H9 (cell line): Measurements from ENCODE around the gene CST6. TPM values are rescaled to one million over a fixed set of nuclear protein-coding genes. Genes with fewer than 3 reads are reported as not detected.

ENCODE experiments used
- DNase-seq: peaks from one replicate; pipeline ENCODE4 v3.0.0-alpha.2; 2017
- H2AFZ ChIP-seq: one replicate; pipeline ENCODE4 v1.6.1; 2013; ENCODE audit warnings: mild to moderate bottlenecking, low read length, control low read depth, moderate library complexity
- H2AK5ac ChIP-seq: 2 replicates; pipeline ENCODE4 v1.6.1; 2013; ENCODE audit warnings: low read length, control low read depth, mixed read lengths; ENCODE audit not compliant: insufficient read length
- H2BK120ac ChIP-seq: one replicate; pipeline ENCODE4 v1.6.1; 2013; ENCODE audit warnings: low read depth, mild to moderate bottlenecking, low read length, control low read depth, inconsistent platforms; ENCODE audit not compliant: poor library complexity, severe bottlenecking
- H2BK12ac ChIP-seq: 2 replicates; pipeline ENCODE4 v1.6.1; 2013; ENCODE audit warnings: low read length, control low read depth, mixed read lengths, low read depth; ENCODE audit not compliant: insufficient read length
- H2BK15ac ChIP-seq: 2 replicates; pipeline ENCODE4 v1.6.1; 2013; ENCODE audit warnings: low read depth, low read length, control low read depth
- H2BK20ac ChIP-seq: one replicate; pipeline ENCODE4 v1.6.1; 2013; ENCODE audit warnings: low read depth, mild to moderate bottlenecking, low read length, control low read depth, inconsistent platforms; ENCODE audit not compliant: poor library complexity, severe bottlenecking
- H2BK5ac ChIP-seq: 2 replicates; pipeline ENCODE4 v1.6.1; 2013; ENCODE audit warnings: low read length, control low read depth, mixed read lengths; ENCODE audit not compliant: insufficient read length
- H3K14ac ChIP-seq: 2 replicates; pipeline ENCODE4 v1.6.1; 2013; ENCODE audit warnings: low read length, control low read depth; ENCODE audit not compliant: insufficient read depth
- H3K18ac ChIP-seq: 2 replicates; pipeline ENCODE4 v1.6.1; 2013; ENCODE audit warnings: low read depth, mild to moderate bottlenecking, mixed read lengths, low read length, control low read depth; ENCODE audit not compliant: insufficient read length
- H3K23ac ChIP-seq: 2 replicates; pipeline ENCODE4 v1.6.1; 2013; ENCODE audit warnings: low read length, control low read depth, mixed read lengths, low read depth; ENCODE audit not compliant: insufficient read length
- H3K23me2 ChIP-seq: 2 replicates; pipeline ENCODE4 v1.6.1; 2013; ENCODE audit warnings: low read depth, mild to moderate bottlenecking, mixed read lengths, low read length, control low read depth; ENCODE audit not compliant: insufficient read length, poor library complexity, severe bottlenecking
- H3K27ac ChIP-seq: 2 replicates; pipeline ENCODE4 v1.5.1; 2013; ENCODE audit warnings: low read length, control low read depth, mixed read lengths, low read depth; ENCODE audit not compliant: insufficient read length
- H3K27me3 ChIP-seq: 2 replicates; pipeline ENCODE4 v1.6.1; 2013; ENCODE audit warnings: low read length, control low read depth, inconsistent platforms; ENCODE audit not compliant: insufficient read depth
- H3K4ac ChIP-seq: 2 replicates; pipeline ENCODE4 v1.6.1; 2013; ENCODE audit warnings: low read depth, mild to moderate bottlenecking, control low read depth, inconsistent platforms, low read length, moderate library complexity
- H3K4me1 ChIP-seq: 2 replicates; pipeline ENCODE4 v1.6.1; 2013; ENCODE audit warnings: low read length, control low read depth, inconsistent platforms; ENCODE audit not compliant: insufficient read depth
- H3K4me2 ChIP-seq: 2 replicates; pipeline ENCODE4 v1.6.1; 2013; ENCODE audit warnings: low read length, control low read depth, mixed read lengths; ENCODE audit not compliant: insufficient read length, insufficient read depth
- H3K56ac ChIP-seq: 2 replicates; pipeline ENCODE4 v1.6.1; 2013; ENCODE audit warnings: low read depth, mild to moderate bottlenecking, mixed read lengths, low read length, control low read depth; ENCODE audit not compliant: insufficient read length
- H3K79me1 ChIP-seq: 2 replicates; pipeline ENCODE4 v1.6.1; 2013; ENCODE audit warnings: low read depth, mild to moderate bottlenecking, moderate library complexity, low read length, control low read depth, inconsistent platforms; ENCODE audit not compliant: insufficient read depth, poor library complexity, severe bottlenecking
- H3K79me2 ChIP-seq: 2 replicates; pipeline ENCODE4 v1.6.1; 2013; ENCODE audit warnings: low read length, control low read depth, inconsistent platforms; ENCODE audit not compliant: insufficient read depth
- H3K9ac ChIP-seq: 2 replicates; pipeline ENCODE4 v1.6.1; 2013; ENCODE audit warnings: low read length, control low read depth, mixed read lengths; ENCODE audit not compliant: insufficient read length; ENCODE audit errors: extremely low read depth
- H3K9me3 ChIP-seq: one replicate; pipeline ENCODE4 v1.6.1; 2013; ENCODE audit warnings: low read depth, low read length, inconsistent platforms; ENCODE audit not compliant: control insufficient read depth
- H3T11ph ChIP-seq: one replicate; pipeline ENCODE4 v1.6.1; 2013; ENCODE audit warnings: mild to moderate bottlenecking, low read length, control low read depth, inconsistent platforms
- H4K20me1 ChIP-seq: one replicate; pipeline ENCODE4 v1.6.1; 2013; ENCODE audit not compliant: control insufficient read depth, insufficient read length, insufficient read depth
- H4K5ac ChIP-seq: 2 replicates; pipeline ENCODE4 v1.6.1; 2013; ENCODE audit warnings: low read depth, mild to moderate bottlenecking, mixed read lengths, low read length, control low read depth; ENCODE audit not compliant: insufficient read length
- H4K8ac ChIP-seq: replicated peaks from 2 replicates; pipeline ENCODE4 v1.6.1; 2013; ENCODE audit warnings: low read length, control low read depth, mixed read lengths, low read depth; ENCODE audit not compliant: insufficient read length
- H4K91ac ChIP-seq: 2 replicates; pipeline ENCODE4 v1.6.1; 2013; ENCODE audit warnings: low read depth, mild to moderate bottlenecking, moderate library complexity, mixed read lengths, low read length, control low read depth; ENCODE audit not compliant: insufficient read length
- H3K27ac Mint-ChIP-seq, 3 experiments: 2 replicates in 2 of 3; 3 replicates in 1 of 3; pipeline ENCODE4 v1.8.0; 2020 to 2021; ENCODE audit warnings: mixed read lengths in 3 of 3, mild to moderate bottlenecking in 1 of 3, moderate library complexity in 1 of 3
- H3K27me3 Mint-ChIP-seq: 2 replicates; pipeline ENCODE4 v1.8.0; 2021; ENCODE audit warnings: low read depth, mild to moderate bottlenecking, moderate library complexity, mixed read lengths
- H3K36me3 Mint-ChIP-seq, 3 experiments: 2 replicates in 2 of 3; 3 replicates in 1 of 3; pipeline ENCODE4 v1.8.0; 2020 to 2021; ENCODE audit warnings: low read depth in 3 of 3, mixed read lengths in 3 of 3; ENCODE audit not compliant: insufficient read depth in 1 of 3
- H3K4me1 Mint-ChIP-seq, 2 experiments: 2 replicates each; pipeline ENCODE4 v1.8.0; 2020; ENCODE audit warnings: mixed read lengths in 2 of 2
- H3K4me3 Mint-ChIP-seq, 2 experiments: 2 replicates in 1 of 2; 3 replicates in 1 of 2; pipeline ENCODE4 v1.8.0; 2020 to 2021; ENCODE audit warnings: mild to moderate bottlenecking in 2 of 2, mixed read lengths in 2 of 2, moderate library complexity in 1 of 2
- H3K9me3 Mint-ChIP-seq, 2 experiments: 2 replicates in 1 of 2; 3 replicates in 1 of 2; pipeline ENCODE4 v1.8.0; 2020; ENCODE audit warnings: mild to moderate bottlenecking in 2 of 2, mixed read lengths in 2 of 2, moderate library complexity in 1 of 2
- CTCF ChIP-seq: fragments of 200-600 bp; sonication (generic); conservative IDR thresholded peaks from 3 replicates; pipeline ENCODE4 v1.8.0; 2021; ENCODE audit warnings: antibody characterized with exemption, mild to moderate bottlenecking
- WGBS: extraction: QIAGEN DNeasy Blood & Tissue Kit; methylation state at CpG from one replicate; pipeline ENCODE4 v1.1.7; 2013; ENCODE audit warnings: missing lambda C conversion rate, low lambda C conversion rate, mixed read lengths; ENCODE audit not compliant: insufficient read length; ENCODE audit errors: extremely low coverage; 5-methylcytosine and 5-hydroxymethylcytosine counted together
- total RNA-seq: library from RNA; stranded (reverse); gene quantifications from 2 replicates; pipeline ENCODE4 v1.2.1, GENCODE V29; 2021

Gene CST6
- total RNA-seq, 1 experiment from 2014 or later, result not detected

- H3K9ac ChIP-seq, result no peak overlapping the region
- H3K23me2 ChIP-seq, result peaks cover 3% of the 10 kb centered on the region
- H3K27me3 Mint-ChIP-seq, result no peaks in the 10 kb centered on the region
- H3K4me2 ChIP-seq, result no peak overlapping the region
- TF ChIP-seq CTCF, result no peak
- H3K36me3 Mint-ChIP-seq, result peaks cover 39 to 67% (median 62%) of the 10 kb centered on the region in 3 experiments
- no peak overlapping the region for H3K27ac Mint-ChIP-seq
- H2AK5ac ChIP-seq, result no peak overlapping the region
- no peak overlapping the region for H2BK15ac ChIP-seq
- no peak overlapping the region for H3T11ph ChIP-seq
- no peak overlapping the region for H3K18ac ChIP-seq
- H2BK20ac ChIP-seq, result no peak overlapping the region
- H4K8ac ChIP-seq, result no peak overlapping the region
- no peak overlapping the region for H3K4me3 Mint-ChIP-seq
- H3K56ac ChIP-seq, result no peak overlapping the region
- no peaks in the 10 kb centered on the region for H3K27me3 ChIP-seq
- peaks cover 11 to 12% of the 10 kb centered on the region in 2 experiments for H3K4me1 Mint-ChIP-seq
- no peak for DNase-seq
- H3K23ac ChIP-seq, result no peak overlapping the region
- peaks cover 3% of the 10 kb centered on the region; the same call in 1 of the 2 replicates for H3K4me1 ChIP-seq
- H4K20me1 ChIP-seq, result no peaks in the 10 kb centered on the region
- no CpG with 5 or more reads among the region's 10 CpGs for WGBS
- H3K27ac ChIP-seq, result no peak overlapping the region
- no peak overlapping the region for H2BK120ac ChIP-seq
- no peak overlapping the region for H3K4ac ChIP-seq
- H2BK12ac ChIP-seq, result no peak overlapping the region
- H4K5ac ChIP-seq, result no peak overlapping the region
- no peak overlapping the region for H2AFZ ChIP-seq
- no peak overlapping the region for H2BK5ac ChIP-seq
- H3K9me3 ChIP-seq, result no peaks in the 10 kb centered on the region
- H3K79me1 ChIP-seq, result peaks cover 5% of the 10 kb centered on the region
- no peaks in the 10 kb centered on the region; a peak in 1 of 5 replicates for H3K9me3 Mint-ChIP-seq
- no peak overlapping the region for H4K91ac ChIP-seq
- no peak overlapping the region for H3K14ac ChIP-seq
- H3K79me2 ChIP-seq, result peaks cover 10% of the 10 kb centered on the region; the same call in 1 of the 2 replicates
Measured at GRCh38 chr11:65964906-65965305, 46.9 kb upstream of the CST6 start.
